NCI-H460 (cell line): ENCODE measurements around the gene RPL35A. TPM values are rescaled to one million over a fixed set of nuclear protein-coding genes. Genes with fewer than 3 reads are reported as not detected.
"Not testable (repeated sequence)": the region's sequence is repeated elsewhere in the genome, so short reads cannot be mapped to it uniquely, and the experiment has no call there.

Experiments used
- DNase-seq: peaks from one replicate; pipeline ENCODE4 v3.0.0-alpha.2; 2016; ENCODE audit warnings: low read depth; ENCODE audit errors: extremely low read depth
- total RNA-seq: library from RNA; depleted of rRNA; stranded (reverse); fragments of >200 nt; shearing (Covaris generic); gene quantifications from 2 replicates; pipeline ENCODE4 v1.2.3, GENCODE V29; 2014

The RPL35A gene
- total RNA-seq, 1 experiment from 2014 or later, result 1,951 TPM

- DNase-seq, result no peak
Measured at GRCh38 chr3:197951392-197951990, 1.5 kb downstream of the RPL35A start.

- DNase-seq, result no peak
Measured at GRCh38 chr3:197952440-197952839, 2.5 kb downstream of the RPL35A start.

- no peak for DNase-seq
Measured at GRCh38 chr3:197953325-197953724, 3.3 kb downstream of the RPL35A start.

- DNase-seq, result no peak
Measured at GRCh38 chr3:197953881-197954280, 3.9 kb downstream of the RPL35A start.

GRCh38 chr3:197955892-197956477 lies 6.0 kb downstream of the RPL35A start:
- DNase-seq, result no peak

- DNase-seq, result no peak
Measured at GRCh38 chr3:197956626-197956988, 6.6 kb downstream of the RPL35A start.

- no peak for DNase-seq
Measured at GRCh38 chr3:197957790-197958133, 7.8 kb downstream of the RPL35A start.

DNA sequence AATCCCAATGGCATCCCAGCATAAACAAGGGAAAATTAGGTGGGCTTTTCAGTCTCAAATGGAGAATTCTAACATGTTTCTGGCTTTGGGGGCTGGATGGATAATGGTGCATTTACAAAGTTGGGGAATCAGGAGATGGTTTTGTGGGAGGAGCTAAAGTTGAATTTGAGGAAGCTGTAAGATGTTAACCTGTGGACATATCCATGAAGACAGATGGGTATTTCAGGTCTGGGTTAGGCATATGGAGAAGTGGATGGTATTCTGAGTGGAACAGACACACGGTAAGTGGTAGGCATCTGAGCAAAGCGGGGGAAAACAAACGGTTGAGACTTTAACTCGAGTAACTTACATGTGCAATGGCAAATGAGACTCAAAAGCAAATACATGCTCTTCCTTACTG lies 8.4 kb downstream of the RPL35A start:
- DNase-seq, result no peak

DNA sequence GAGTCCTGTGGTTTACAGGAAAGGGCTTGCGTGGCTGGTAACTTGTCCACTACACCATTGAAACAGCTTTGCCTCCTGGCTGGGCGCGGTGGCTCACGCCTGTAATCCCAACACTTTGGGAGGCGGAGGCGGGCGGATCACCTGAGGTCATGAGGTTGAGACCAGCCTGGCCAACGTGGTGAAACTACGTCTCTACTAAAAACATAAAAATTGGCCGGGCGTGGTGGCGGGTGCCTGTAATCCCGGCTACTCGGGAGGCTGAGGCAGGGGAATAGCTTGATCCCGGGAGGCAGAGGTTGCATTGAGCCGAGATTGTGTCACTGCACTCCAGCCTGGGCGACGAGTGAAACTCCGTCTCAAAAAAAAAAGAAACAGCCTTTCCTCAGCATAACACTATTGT lies 8.9 kb downstream of the RPL35A start:
- not testable (repeated sequence) for DNase-seq

DNA sequence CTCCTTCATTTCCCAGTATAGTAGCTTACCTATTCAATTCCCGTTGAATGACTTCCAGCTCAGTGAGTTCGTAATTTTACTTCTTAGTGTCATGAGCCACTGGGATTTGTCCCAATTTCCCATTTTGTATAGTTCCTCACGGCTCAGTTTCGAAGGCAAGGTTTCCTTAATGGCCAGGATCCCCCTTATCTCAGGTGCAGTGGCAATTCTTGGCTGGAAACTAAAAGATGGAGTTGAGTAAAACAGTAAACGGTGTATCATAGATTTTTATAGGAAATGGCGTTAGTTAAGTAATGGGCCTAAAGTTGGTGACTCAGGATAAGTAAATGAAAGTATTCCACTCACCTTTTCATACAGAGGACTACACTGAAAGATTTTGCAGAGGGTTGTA lies 9.5 kb downstream of the RPL35A start:
- no peak for DNase-seq

DNA sequence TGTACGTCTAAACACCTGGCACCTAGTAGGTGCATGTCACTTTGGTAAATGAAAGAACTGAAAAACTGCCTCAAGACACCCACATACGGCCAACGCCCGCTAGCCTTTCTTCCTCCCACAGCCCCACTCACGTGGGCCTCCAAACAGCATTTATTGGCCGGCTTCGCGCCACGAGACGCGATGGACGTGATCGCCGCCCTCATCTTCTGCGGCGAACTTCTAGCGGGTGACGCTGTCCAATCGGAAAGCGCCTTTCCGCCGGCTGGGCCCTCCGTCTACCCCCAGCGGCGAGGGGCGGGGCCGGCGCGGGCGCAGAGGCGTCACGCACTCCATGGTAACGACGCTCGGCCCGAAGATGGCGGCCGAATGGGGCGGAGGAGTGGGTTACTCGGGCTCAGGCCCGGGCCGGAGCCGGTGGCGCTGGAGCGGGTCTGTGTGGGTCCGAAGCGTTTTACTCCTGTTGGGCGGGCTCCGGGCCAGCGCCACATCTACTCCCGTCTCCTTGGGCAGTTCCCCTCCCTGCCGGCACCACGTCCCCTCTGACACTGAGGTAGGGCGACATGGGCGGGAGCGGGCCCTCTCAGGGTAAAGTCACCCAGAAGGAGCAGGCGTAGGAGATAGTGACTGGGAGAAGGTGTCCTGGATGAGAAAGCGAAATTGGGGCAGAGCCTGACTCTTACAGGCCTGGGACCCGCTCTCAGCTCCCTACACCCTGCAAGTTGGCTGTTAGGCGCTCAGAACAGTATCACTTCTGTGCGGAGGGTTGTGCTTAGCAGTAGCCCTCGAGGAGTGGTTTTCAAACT lies 10.1 kb downstream of the RPL35A start, which contains the start of gene LMLN:
Gene LMLN (plus strand): TSS at position 327 of the 803 bp plus-strand sequence. CDS start 29 bp downstream, at position 356.
- peak; percentile 86 for DNase-seq

DNA sequence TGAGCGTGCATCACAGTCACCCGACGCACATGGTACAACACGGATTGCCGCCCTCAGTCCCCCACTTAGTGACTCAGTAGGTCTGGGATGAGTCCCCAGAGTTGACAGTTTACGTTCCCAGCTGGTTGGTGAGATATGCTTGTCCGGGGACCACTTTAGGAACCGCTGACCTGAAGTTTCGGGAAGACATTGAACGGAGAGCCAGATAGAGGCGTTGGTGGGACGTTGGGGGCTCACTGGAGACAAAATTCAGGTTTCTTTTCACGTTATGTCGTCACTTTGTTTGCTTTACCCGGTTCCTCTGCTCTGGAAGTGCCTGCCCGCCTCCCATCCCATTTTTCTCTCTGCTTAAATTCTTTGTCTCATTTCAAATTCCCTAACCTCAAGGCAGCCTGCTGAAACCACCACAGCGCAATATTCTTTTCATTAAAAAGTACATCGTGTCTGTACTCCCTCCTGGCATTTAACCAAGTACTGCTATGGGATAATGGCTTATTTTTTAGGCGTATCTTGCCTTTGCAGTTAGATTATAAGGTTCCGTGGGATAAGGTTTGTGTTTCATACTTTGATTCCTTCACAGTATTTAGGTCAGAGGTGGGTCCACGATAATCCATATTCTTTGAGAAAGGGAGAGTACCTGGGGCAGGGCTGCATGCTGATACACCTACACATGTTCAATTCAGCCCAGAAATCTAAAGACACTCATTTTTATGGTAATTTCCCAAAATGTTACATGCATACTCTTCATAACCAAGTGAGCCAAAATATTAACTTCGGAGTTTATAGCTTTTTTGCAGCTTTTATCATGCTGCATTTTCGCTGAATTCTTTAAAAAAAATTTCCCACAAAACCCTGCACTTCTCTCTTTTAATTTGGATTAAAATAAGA lies 10.9 kb downstream of the RPL35A start:
- no peak for DNase-seq

DNA sequence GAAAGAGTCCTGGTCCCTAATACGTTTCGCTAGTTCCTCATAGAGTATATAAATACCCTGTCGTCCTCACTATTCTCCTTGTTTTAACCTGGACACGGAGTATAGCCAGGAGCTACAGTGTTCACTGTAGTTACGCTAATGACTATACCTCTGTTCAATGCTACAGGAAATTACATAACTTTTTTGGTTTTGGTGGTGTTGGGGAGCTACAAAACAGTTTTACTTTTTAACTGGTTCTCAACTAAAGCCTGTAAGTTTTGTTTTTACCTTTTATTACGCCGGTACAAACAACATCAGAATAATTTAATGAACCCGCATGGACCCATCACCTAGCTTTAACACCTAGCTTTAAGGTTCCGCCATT lies 11.6 kb downstream of the RPL35A start:
- no peak for DNase-seq

DNA sequence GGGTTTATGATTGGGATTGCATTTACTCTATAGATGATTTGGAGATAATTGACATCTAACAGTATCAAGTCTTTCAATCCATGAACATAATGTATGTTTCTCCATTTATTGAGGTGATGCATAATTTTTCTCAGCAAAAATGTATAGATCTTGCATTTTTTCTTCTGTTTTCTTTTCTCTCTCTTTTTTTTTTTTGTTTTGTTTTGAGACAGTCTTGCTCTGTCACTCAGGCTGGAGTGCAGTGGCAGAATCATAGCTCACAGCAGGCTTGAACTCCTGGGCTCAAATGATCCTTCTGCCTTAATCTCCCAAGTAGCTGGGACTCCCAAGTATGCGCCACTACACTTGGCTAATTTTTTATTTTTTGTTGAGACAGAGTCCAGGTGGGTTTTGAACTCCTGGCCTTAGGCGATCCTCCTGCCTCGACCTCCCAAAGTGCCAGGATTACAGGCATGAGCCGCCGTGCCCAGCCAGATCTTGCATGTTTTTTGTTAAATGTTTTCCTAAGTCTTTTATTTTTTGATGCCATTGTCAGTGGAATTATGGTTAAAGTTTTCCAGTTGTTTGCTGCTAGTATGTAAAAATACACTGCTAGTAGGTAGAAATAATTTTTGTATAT lies 13.1 kb downstream of the RPL35A start:
- DNase-seq, result no peak

GRCh38 chr3:197967337-197967989 lies 17.5 kb downstream of the RPL35A start:
- not testable (repeated sequence) for DNase-seq

DNA sequence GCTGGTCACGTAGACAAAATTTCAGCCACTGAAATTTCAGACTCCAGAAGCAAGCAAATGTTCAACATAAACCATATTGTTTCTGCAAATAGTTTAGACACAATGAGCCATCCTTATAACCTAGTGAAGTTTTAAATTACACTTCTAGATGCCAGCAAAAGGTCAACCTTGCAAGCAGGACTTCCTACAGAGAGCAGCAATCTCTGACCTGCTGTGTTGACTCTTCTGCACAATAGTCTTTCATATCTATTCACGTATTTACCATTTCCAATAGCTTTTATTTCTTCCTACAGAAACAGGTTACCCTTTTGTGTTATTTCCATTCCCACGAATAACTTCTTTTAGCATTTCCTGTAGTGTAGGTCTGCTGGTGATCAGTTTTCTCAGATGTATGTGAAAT lies 20.6 kb downstream of the RPL35A start:
- no peak for DNase-seq

DNA sequence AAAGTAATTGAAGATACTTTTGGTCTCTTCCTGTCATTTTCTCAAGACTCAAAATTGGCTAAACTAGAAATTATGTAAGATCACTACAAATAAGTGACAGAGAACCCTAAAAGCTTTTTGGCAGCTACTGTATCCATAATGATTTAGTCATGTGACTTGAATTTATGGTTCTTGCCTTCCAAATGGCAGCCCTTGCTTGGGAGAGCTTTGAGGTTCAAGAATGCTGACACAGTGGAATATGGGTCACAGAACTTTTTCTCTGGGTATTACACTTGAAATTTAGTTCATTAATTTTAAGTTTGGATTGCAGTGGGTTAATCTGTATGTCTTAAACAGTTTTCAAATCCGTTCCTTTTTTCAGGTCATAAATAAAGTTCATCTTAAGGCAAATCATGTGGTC lies 24.0 kb downstream of the RPL35A start:
- no peak for DNase-seq

DNA sequence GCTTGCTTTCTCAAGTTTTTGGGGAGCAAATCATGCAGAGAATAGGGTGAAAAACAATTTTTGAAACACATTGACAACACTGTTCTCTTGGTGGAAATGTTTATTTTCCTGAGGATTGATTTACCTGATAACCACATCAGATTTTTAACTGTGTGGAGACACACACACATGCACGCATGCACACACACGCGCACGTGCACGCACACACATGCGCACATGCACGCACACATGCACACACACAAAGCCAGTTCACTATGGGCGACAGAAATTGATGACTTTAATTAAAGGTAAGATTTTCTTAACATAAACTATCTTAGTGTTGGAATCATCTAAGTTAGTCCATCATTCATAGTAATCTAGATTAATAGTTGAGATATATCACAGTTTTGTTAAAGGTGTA lies 25.3 kb downstream of the RPL35A start:
- no peak for DNase-seq

DNA sequence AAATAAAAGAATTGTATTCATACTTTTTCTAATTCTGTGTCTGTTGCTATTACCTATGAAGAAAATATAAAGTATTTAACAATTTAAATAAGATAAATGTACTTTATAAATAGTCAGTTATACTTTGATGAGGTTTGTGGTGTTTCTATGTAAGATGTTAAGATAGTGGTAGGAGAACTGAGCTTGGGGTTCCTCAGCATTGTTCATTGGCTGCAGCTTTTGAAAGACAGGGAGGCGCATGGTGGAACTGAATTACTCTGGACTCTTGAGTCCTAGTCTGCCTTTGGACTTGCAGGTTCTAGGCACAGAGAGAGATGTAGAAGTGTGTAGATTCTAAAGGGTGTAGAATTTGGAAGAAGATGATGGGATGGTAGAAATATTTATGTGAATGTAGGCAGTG lies 33.1 kb downstream of the RPL35A start:
- DNase-seq, result no peak

GRCh38 chr3:197989651-197990050 lies 39.7 kb downstream of the RPL35A start:
- DNase-seq, result no peak
